Small intestine (tissue), 7 donors: ENCODE data around the gene CNTD1. TPM values are rescaled to one million over a fixed set of nuclear protein-coding genes. Genes with fewer than 3 reads are reported as not detected.

Experiments
- DNase-seq, 2 donors: peaks; one replicate each; pipeline versions ENCODE4 v3.0.0 to v3.0.0-alpha.2; 2013
- FAIRE-seq: peaks from 2 replicates; lab custom pipeline; 2012; peaks lifted over from hg19 to GRCh38; lab: Jason Lieb, UNC
- H3K27ac ChIP-seq, 3 donors: one replicate each; pipeline ENCODE4 v1.5.1; 2013; ENCODE audit warnings: low read length in 2 of 3, mild to moderate bottlenecking in 2 of 3, control low read depth in 1 of 3, inconsistent platforms in 1 of 3, low read depth in 1 of 3, moderate library complexity in 1 of 3
- H3K27me3 ChIP-seq, 3 donors: one replicate each; pipeline ENCODE4 v1.6.1; 2013; ENCODE audit warnings: low read length in 3 of 3, inconsistent platforms in 1 of 3; ENCODE audit not compliant: control insufficient read depth in 3 of 3, insufficient read depth in 3 of 3
- H3K36me3 ChIP-seq, 3 donors: one replicate each; pipeline ENCODE4 v1.6.1; 2013; ENCODE audit warnings: low read length in 3 of 3, inconsistent platforms in 1 of 3, low read depth in 1 of 3, mild to moderate bottlenecking in 1 of 3, moderate library complexity in 1 of 3; ENCODE audit not compliant: control insufficient read depth in 3 of 3, insufficient read depth in 2 of 3
- H3K4me1 ChIP-seq, 3 donors: one replicate each; pipeline ENCODE4 v1.6.1; 2013; ENCODE audit warnings: low read length in 2 of 3, inconsistent platforms in 1 of 3, low read depth in 1 of 3, mild to moderate bottlenecking in 1 of 3, moderate library complexity in 1 of 3; ENCODE audit not compliant: control insufficient read depth in 3 of 3, insufficient read depth in 2 of 3
- H3K4me3 ChIP-seq, 3 donors: one replicate each; pipeline ENCODE4 v1.5.1; 2013; ENCODE audit warnings: low read length in 3 of 3, control low read depth in 1 of 3, inconsistent platforms in 1 of 3, low read depth in 1 of 3, mild to moderate bottlenecking in 1 of 3, moderate library complexity in 1 of 3
- H3K9me3 ChIP-seq, 2 donors: one replicate each; pipeline ENCODE4 v1.6.1; 2013; ENCODE audit warnings: low read depth in 1 of 2, low read length in 1 of 2; ENCODE audit not compliant: control insufficient read depth in 2 of 2, insufficient read depth in 1 of 2
- WGBS, 3 donors: extraction: QIAGEN DNeasy Blood & Tissue Kit; methylation state at CpG; one replicate each; pipeline ENCODE4 v1.1.7; 2013; 5-methylcytosine and 5-hydroxymethylcytosine counted together
- polyA plus RNA-seq, 4 donors: library from polyadenylated mRNA; stranded (reverse) in 3 of 4; unstranded in 1 of 4; fragments of 200-250 nt in 3 of 4; fragments of 120-200 nt in 1 of 4; gene quantifications; one replicate each; pipeline versions ENCODE4 v1.2.1 to v1.2.3, GENCODE V29; 2013
- donor health status: healthy with polysubstance abuse.
- donor health status: control.
- donor health status: control.
- donor health status: Bipolar disorder and iron deficiency.
- donor health status: healthy.

CNTD1 gene
- polyA plus RNA-seq, 4 donors: 0.52 to 2.3 TPM; not detected in 2

DNA sequence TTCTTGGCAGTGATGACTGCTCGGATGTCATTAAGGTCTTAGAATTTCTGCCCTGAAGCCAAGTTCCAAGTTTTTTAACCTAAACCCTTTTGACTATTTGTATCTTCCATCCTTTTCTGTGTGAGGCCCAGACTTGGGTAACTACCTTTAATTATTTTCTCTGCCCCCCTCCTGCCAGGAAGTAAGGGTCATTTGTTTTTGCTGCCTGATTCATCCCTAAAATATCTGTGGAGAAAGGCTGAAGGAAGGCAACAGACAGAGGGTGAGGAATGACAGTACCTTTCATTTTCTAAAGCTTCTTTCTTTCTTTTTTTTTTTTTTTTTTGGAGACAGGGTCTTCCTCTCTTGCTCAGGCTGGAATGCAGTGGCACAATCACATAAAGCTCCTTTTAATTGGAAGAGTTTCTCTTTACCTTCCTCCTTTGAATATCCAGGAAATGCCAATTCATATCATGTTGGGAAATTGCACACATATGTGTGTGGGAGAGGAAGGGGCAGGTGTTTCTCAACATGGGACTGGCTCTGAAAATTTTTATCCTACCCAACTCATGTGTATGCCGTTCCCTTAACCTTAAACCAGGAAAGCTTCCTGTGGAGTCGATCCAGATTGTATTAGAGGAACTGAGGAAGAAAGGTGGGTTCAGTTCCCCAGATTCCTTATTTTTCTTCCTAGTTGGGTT is 24.5 kb upstream of the CNTD1 start:
- Histone ChIP-seq H3K27ac (peak overlapping the region in 2 of 3 donors; percentile 75 to 91), H3K36me3 (peaks cover 7 to 42% (median 9%) of the 10 kb centered on the region in 3 donors), H3K4me3 (peak overlapping the region in 2 of 3 donors; percentile 78 to 80), H3K27me3 (no peaks in the 10 kb centered on the region), H3K4me1 (peaks cover 3 to 12% (median 5%) of the 10 kb centered on the region in 3 donors), H3K9me3 (no peaks in the 10 kb centered on the region)
- WGBS, 3 donors: 70 to 78% (median 72%) methylated on average over 3 of the region's 3 CpGs
- FAIRE-seq (no peak), DNase-seq (no peak)

DNA sequence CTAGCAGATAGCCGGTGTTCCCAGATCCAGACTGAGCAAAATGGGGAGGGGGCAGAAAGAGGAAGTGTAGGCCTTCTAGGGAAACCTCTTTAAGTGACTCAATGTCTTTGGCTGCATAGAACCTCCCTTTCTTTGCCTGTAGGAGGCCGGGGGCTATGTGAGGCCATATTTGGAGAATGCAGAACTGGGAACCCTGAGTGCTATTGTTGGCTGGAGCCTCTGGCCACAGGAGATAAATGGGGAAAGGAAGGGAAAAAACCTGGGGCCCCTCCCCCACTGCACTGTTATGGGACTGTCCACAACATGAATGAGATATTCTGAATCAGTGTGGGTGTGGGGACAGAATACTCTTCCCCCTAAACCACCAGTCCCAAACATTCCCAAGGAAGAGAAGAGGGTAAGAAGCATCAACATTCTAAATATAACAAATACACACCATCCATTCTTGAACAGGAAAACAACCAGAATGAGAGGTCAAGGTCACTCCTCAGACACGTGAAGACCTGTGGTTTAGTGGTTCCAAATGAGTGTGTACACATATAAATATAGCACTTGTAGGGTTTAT is 23.0 kb upstream of the CNTD1 start:
- Histone ChIP-seq H3K4me1 (peaks cover 3 to 23% (median 5%) of the 10 kb centered on the region in 3 donors), H3K27me3 (no peaks in the 10 kb centered on the region), H3K9me3 (no peaks in the 10 kb centered on the region), H3K36me3 (peaks cover 7 to 52% (median 9%) of the 10 kb centered on the region in 3 donors), H3K4me3 (no peak overlapping the region), H3K27ac (no peak overlapping the region)
- no peak for DNase-seq
- WGBS, 3 donors: 64 to 74% (median 71%) methylated on average over 3 of the region's 3 CpGs
- no peak for FAIRE-seq

DNA sequence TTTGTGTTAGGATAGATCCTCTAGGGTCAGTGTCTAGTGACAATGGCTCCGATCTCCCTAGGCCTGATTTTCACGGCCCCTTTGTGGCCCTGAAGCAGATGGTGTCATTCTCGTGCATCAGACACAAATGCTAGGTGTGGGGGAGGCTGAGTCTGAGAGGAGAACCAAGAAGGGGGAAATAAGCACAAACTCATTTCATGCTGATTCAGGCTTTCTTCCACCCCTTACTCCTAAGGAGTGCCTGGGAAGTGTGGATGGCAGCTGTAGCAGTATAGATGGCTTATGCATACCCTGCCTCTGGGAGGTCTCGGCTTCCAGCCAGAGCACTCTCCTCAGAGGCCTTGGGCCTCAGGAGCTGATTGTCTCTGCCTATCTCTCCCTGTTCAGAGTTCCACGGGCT is 20.1 kb upstream of the CNTD1 start:
- WGBS, 3 donors: 86 to 95% (median 91%) methylated on average over 5 of the region's 5 CpGs

DNA sequence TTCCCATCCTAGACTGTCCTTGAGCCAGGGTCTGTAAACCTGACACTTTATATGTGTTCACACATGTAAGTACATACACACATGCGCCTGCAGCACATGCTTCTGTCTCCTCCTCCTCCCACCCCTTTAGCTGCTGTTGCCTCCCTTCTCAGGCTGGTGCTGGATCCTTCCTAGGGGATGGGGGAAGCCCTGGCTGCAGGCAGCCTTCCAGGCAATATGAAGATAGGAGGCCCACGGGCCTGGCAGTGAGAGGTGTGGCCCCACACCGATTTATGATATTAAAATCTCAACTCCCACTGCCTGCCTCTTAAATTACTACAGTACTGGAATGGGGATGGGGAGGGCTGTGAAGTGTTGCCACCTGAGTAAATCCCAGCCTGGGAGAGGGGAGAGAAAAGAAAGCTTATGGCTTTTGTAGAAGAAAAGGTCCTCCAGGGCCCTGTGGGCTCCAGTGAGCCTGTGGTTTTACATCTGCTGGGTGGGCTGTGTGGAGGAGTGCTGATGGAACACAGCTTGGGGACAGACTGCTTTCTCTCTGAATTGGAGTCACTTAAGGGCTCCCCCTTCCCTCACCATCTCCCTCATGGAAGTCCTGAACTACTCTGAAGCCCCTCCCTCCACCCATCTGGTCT is 19.2 kb upstream of the CNTD1 start:
- Histone ChIP-seq H3K27ac (peak overlapping the region in 2 of 3 donors; percentile 28 to 88), H3K4me3 (no peak overlapping the region), H3K4me1 (peaks cover 0 to 42% (median 0%) of the 10 kb centered on the region in 3 donors), H3K9me3 (no peaks in the 10 kb centered on the region), H3K36me3 (peaks cover 7 to 74% (median 9%) of the 10 kb centered on the region in 3 donors), H3K27me3 (peaks cover 0 to 34% (median 8%) of the 10 kb centered on the region in 3 donors)
- 35 to 57% (median 50%) methylated on average over 3 of the region's 3 CpGs for whole genome bisulfite sequencing, 3 donors
- DNase-seq (no peak), FAIRE-seq (no peak)

More for the DNA sequence above, 20.1 kb upstream of the CNTD1 start:
- Histone ChIP-seq H3K27ac (peak overlapping the region in 1 of 3 donors; percentile 88), H3K27me3 (peaks cover 0 to 25% (median 3%) of the 10 kb centered on the region in 3 donors), H3K4me1 (peaks cover 3 to 47% (median 5%) of the 10 kb centered on the region in 3 donors), H3K9me3 (no peaks in the 10 kb centered on the region), H3K36me3 (peaks cover 7 to 65% (median 9%) of the 10 kb centered on the region in 3 donors), H3K4me3 (no peak overlapping the region)
- DNase-seq: no peak
- no peak for FAIRE-seq

DNA sequence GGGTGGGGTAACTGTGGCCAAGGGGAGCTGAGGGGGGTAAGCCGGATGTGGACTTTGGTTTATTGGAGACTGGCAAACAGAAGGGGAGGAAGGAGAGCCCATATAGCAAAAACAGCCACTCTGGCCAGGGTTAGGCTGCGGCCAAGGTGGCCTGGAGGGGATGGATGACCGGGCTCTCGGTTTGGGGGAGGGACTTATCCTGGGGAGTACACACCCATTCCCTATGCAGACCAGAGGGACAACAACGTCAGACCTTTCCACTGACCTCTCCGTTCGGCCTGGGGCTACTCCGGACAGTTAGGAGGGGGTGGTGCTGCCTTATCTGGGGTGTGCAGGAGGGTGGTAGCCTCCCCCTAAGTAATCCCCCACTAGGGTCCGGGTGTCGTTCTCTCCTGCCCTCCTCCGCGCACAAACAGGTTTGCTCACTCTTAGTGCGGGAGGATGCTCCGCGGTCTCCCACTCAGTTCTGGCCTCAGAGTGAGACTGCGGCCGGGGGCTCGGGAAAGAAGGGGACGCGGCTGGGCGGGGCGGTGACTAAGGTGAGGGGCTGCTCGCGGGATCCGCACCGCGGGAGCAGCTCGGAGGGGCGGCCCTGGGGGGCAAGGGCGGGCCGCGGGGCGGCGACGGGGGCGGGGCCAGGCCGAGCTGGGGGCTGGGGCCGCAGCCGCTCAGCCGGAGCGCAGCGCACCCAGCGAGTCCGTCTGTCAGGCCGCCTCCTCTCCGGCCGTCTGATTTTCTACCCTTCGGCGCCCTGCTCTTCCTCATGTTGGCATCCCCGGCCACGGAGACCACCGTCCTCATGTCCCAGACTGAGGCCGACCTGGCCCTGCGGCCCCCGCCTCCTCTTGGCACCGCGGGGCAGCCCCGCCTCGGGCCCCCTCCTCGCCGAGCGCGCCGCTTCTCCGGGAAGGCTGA is 18.5 kb upstream of the CNTD1 start, which contains the start of gene WNK4:
Gene WNK4 (plus strand): TSS at position 675 of the 915 bp plus-strand sequence. CDS start 89 bp downstream, at position 764.
- Histone ChIP-seq H3K4me3 (peak within 1 kb of the TSS; percentile 3 to 60 (median 47)), H3K9me3 (no peaks in the 10 kb centered on the region), H3K36me3 (peaks cover 7 to 77% (median 9%) of the 10 kb centered on the region in 3 donors), H3K27ac (peak within 1 kb of the TSS in 2 of 3 donors; percentile 64 to 88), H3K27me3 (peaks cover 0 to 42% (median 11%) of the 10 kb centered on the region in 3 donors), H3K4me1 (peaks cover 0 to 40% (median 0%) of the 10 kb centered on the region in 3 donors)
- WGBS, 3 donors: 6 to 8% (median 7%) methylated on average over 32 to 65 of the region's 65 CpGs
- DNase-seq: peak; percentile 56 to 90
- no peak for FAIRE-seq

DNA sequence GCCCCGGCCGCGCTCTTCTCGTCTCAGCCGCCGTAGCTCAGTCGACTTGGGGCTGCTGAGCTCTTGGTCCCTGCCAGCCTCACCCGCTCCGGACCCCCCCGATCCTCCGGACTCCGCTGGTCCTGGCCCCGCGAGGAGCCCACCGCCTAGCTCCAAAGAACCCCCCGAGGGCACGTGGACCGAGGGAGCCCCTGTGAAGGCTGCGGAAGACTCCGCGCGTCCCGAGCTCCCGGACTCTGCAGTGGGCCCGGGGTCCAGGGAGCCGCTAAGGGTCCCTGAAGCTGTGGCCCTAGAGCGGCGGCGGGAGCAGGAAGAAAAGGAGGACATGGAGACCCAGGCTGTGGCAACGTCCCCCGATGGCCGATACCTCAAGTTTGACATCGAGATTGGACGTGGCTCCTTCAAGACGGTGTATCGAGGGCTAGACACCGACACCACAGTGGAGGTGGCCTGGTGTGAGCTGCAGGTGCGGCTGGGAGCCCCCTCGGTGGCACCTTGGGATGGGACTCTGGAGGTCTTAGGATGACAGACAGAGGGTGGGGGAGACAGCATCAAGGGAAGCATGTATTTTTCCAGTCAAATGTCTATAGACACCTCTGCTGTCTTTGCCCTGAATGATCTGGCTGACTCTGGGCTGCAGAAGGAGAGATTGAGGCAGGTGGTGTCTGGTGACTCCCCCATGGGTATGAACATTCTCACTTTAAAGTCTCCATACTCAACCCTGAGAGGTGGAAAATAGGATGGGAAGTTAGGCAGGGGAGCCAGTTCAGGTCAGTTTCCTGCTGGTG is 17.6 kb upstream of the CNTD1 start:
- no peak for FAIRE-seq
- H3K27me3 ChIP-seq: peaks cover 0 to 50% (median 13%) of the 10 kb centered on the region in 3 donors
- 3 to 5% (median 3%) methylated on average over 35 to 39 of the region's 39 CpGs for WGBS, 3 donors
- peaks cover 3 to 73% (median 6%) of the 10 kb centered on the region in 3 donors for H3K36me3 ChIP-seq
- no peak for DNase-seq
- no peaks in the 10 kb centered on the region for H3K9me3 ChIP-seq
- peak overlapping the region in 1 of 3 donors; percentile 64 for H3K27ac ChIP-seq
- H3K4me1 ChIP-seq: peaks cover 0 to 40% (median 0%) of the 10 kb centered on the region in 3 donors
- peak overlapping the region; percentile 3 to 60 (median 47) for H3K4me3 ChIP-seq

DNA sequence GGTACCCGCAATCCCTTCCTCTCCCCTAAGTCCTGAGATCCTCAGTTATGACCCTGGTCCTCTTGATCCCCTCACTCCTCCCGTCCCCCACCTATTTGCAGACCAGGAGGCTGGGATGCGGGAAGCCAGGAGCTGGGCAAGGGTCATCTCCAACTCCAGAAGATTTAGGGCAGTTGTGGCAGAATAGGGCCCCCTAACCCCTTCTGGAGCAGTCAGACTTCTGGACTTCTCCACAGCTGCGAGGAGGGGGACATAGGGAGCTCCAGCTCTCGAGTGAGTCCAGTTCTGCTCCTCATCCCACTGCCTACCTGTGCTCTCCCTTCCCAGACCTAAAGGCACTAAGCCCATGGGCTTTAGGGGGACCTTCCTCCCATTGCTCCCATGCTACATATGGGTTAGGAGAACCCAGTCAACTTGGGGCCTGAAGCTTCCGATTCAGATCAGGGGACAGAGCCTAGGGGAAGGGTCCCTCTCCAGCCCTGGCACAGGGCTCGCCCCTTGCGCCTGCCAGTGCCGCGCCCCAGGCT is 17.0 kb upstream of the CNTD1 start:
- DNase-seq (peak in 1 of 2 donors; percentile 34), FAIRE-seq (no peak)
- Histone ChIP-seq H3K36me3 (peaks cover 0 to 72% (median 6%) of the 10 kb centered on the region in 3 donors), H3K9me3 (no peaks in the 10 kb centered on the region), H3K27me3 (peaks cover 0 to 53% (median 13%) of the 10 kb centered on the region in 3 donors), H3K27ac (no peak overlapping the region), H3K4me3 (peak overlapping the region in 1 of 3 donors; percentile 60), H3K4me1 (peaks cover 0 to 40% (median 0%) of the 10 kb centered on the region in 3 donors)
- 14 to 36% (median 29%) methylated on average over 7 to 10 of the region's 10 CpGs for WGBS, 3 donors
